Stimulated activated CD8-positive, alpha-beta memory T cell treated with anti-CD3 and anti-CD28 coated beads, Interleukin-15, amount 100 ng/mL, for 4 hours (primary cell): Measurements from ENCODE around the gene KCNJ13.
"Not testable (repeated sequence)": the region's sequence is repeated elsewhere in the genome, so short reads cannot be mapped to it uniquely, and the experiment has no call there.

Source experiments
- DNase-seq, 2 donors: peaks; one replicate each; pipeline ENCODE4 v3.0.0-alpha.2; 2020; ENCODE audit warnings: low read depth in 2 of 2

KCNJ13 gene

DNA sequence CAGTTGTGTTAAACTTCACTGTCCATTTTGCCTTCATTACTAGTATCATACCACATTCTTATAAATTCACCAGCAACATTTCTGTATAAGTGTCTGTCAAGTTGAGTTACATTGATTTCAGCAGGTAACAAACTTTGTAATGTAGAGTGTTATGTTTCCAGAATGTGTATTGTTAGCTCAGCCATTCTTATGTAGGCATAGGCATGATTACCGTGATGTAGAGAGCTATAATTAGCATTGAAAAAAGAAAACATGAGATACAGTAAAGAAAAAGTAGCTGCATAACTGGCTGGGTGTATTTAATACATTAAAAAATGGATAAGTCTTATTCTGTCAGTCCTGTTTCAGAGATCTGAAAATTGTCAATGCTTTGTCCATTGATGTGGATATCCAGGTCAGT lies 8.5 kb downstream of the KCNJ13 start:
- no peak for DNase-seq

DNA sequence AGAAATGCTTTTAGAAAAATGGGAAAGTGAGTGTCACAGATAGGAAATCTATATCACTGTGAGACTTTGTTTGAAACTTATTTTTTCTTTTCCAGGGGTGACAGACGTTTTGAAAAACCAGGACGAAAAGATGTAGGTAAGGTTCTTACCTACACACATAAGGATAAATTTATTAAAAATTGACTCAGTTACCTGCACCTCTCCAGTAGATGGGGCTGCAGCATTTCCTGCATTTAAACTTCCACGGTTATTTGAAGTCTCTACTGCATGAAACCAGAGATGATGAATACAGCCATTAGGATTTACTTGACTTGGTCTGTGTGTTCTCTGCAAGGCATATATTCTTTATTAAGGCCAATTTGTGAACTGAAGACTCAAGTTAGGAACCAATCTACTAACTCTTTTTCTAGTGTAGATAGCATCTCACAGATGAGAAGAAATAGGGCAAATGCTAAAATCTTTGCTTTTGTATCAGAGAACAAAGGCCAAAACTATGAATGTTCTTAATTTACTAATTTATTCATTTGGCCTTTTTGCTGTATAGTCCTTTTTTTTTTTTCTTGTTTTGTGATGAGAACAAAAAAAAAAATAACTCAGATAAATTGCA lies 15.0 kb downstream of the KCNJ13 start:
- DNase-seq, result peak in 1 of 2 donors; percentile 7

DNA sequence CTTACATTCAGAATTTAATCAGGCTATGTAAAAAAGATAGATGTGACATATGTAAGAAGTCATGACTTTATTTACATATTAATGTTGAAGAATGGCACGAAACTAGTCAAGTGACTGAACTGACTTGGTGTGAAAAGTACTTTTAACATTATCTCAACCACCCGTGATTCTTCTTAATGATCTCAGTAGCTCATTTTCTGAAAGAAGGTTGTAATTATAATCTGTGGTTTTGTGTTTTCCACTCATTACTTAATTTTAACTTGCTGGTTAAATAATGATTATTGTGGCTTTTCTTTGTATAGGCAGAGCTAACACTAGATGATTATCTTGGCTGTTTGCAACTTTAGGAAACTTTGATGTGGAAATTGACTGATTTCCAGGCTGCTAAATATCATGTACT lies 18.5 kb downstream of the KCNJ13 start:
- no peak for DNase-seq

DNA sequence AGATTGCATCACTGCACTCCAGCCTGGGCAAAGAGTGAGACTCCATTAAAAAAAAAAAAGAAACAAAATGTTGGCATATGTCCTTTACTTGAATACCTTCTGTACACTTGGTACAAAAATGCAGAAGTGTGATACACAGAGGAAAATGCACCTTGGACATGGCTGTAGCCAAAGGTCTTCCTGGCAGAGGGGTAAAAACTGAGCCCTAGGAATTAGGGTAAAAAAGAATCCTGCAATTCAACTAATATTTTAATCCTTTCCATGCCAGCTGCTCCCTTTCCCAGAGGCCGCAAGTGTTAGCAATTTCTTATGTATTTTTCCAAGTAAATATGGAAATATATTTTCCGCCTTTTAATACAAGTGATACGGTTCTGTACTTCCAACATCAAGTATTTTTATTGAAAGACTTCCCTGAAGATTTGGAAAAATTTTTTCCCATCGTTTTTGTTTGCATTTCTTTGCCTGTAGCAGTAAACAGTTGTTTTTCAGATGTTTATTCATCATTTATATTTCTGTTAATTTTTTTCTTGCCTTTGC lies 26.2 kb downstream of the KCNJ13 start:
- DNase-seq, result no peak

DNA sequence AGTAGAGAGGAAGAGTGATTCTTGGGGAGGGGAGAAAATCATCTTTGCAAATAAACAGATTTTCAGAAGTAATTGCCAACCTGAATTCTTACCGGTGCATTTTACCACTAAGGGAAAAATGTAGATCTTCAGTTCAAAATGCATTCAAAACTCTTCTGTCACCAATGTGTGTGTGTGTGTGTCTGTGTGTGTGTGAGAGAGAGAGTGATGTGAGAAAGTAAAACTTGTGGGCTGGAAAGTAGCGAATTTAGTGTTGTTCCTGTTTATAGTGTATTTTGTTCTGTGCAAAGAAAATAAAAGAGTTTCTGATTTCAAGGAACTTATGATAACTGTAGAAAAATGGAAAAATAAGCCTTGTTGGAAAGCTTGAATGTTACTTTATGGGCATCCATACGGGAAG lies 27.0 kb downstream of the KCNJ13 start:
- no peak for DNase-seq

DNA sequence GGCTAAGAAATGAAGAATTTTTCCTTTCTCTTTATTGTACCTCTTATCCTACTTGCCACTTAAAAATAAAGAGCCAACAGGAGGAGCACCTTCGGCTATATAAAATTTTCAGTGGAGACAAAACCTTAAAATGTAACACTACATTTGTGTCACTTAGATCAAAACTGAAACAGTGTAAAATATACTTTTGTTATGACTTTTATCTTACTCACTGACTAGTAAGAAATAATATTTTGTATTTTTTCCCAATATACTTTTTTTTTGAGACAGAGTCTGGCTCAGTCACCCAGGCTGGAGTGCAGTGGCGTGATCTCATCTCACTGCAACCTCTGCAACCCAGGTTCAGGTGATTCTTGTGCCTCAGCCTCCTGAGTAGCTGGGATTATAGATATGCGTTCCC lies 28.3 kb downstream of the KCNJ13 start:
- DNase-seq, result no peak

DNA sequence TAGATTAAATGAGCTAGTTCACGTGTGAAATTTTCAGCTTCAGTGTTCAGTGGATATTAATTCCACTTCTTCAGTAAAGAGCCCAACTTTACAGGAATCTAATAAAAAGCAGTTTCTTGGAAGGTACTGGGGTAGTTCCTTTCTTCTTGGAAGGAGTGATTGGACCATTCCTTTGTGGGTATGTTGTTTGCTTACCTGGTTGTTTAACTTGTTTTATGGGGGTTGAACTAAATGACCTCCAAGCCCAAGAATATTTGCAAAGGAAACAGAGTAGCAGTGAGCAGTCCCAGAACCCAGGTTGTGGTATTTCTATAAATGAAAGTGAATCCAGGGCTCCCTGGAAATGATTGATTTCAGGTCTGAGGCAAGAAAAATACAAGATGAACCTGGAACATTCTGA lies 31.4 kb downstream of the KCNJ13 start:
- no peak for DNase-seq

DNA sequence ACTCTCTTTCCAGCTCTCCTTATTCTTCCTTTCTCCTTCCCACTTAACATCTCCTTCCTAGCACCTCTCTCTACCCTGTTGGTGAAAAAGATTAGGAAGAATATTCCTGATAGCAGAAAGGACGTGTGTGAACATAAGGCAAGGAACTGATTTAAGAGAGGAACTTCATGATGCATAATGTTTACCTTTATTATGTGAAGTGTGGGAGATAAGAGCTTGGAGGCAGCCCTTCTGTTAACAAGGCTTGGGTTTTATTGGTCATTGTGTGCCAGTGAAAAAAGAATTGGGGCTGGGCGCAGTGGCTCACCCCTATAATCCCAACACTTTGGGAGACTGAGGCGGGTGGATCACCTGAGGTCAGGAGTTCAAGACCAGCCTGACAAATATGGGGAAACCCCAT lies 34.4 kb downstream of the KCNJ13 start:
- no peak for DNase-seq

DNA sequence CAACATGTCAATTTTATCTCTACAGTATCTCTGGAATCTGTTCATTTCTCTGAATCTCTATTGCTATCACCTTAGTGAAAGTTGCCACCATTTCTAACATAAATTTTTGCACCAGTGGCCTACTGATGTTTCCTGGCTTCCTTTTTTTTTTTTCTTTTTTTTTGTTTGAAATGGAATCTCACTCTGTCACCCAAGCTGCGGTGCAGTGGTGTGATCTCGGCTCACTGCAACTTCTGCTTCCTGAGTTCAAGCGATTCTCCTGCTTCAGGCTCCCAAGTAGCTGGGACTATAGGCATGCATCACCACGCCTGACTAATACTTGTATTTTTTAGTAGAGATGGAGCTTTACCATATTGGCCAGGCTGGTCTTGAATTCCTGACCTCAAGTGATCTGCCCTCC lies 35.1 kb downstream of the KCNJ13 start:
- no peak for DNase-seq

DNA sequence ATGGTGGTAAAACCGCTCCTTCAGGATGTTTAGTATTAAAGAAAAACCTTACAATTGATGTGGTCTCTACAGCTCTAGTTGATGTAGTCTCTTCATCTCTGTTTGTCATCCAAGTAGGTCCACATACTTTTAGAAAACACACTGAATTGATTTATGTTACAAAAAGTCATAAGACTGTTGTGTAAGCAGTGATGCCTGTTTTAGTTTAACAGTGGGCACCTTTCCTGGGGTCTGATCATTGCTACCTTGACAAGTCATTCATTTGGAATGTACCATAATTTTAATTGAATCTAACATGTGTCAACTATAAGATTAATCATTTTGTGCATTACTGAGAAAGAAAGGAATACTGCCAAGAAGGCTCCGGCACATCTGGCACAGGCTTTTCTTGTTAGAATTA lies 44.9 kb downstream of the KCNJ13 start:
- DNase-seq, result no peak

DNA sequence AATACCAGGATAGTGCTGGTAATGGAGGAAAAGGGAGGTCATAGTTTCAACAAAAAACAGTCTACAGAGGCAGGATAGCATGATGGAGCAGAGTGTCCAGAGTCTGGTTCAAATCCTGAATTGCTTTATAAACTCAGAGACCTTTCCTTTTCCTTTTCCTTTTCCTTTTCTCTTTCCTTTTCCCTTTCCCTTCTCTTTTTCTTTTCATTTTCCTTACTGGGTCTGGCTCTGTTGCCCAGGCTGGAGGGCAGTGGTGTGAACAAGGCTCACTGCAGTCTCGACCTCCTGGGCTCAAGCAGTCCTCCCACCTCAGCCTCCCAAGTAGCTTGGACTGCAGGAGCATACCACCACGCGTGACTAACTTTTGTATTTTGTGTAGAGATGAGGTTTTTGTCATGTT lies 47.6 kb downstream of the KCNJ13 start:
- DNase-seq, result no peak

DNA sequence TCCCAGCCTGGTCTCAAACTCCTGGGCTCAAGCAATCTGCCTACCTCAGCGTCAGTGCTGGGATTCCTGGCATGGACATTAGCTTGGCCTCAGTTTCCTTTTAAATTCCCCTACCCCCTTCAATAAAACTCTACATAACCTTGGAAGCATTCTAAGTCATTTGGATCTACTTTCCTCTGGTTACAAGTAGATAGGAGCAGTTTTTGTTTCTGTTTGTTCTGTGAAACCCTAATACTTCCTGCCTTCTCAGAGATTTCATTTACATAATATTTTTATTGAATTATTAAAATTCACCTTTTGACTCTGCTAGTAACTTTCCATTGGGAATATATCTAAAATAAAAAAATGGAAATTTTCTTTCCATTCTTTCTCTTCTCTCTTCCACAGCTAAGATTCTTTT lies 53.3 kb downstream of the KCNJ13 start:
- no peak for DNase-seq

DNA sequence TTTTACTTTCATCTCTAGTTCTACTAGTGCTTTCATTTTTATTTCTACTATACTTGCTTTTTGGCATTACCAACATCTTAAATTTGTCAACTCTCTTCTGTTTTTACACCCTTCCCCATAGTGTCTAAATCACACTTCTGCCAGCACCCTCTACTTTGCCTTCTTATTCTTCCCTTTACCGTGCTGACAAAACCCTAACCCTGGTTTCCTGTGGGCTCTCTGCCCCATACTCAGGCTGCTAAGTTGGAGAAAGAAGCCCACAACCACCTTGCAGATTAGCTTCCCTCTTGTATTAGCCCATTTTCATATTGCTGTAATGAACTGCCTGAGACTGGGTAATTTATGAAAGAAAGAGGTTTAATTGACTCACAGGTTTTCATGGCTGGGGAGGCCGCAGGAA lies 54.5 kb downstream of the KCNJ13 start:
- DNase-seq, result no peak

DNA sequence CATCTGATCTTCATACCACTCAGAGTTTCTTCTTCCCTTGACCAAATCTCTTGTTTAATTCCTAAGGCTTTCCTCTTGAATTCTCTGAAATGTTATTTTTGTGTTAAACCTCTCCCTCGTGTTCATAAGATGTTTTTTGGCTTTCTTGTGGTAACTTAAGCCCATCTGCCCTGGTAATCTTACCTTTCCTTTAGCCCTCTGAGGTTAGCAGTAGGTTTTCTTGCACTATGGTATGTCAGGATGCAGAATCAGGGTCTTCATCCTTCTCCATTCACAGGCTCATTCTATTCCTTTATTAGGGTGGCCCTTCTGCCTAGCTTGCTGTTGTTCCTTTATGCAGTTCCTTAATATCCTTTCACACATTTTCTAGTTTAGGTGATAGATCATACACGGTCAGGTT lies 55.1 kb downstream of the KCNJ13 start:
- DNase-seq, result no peak

DNA sequence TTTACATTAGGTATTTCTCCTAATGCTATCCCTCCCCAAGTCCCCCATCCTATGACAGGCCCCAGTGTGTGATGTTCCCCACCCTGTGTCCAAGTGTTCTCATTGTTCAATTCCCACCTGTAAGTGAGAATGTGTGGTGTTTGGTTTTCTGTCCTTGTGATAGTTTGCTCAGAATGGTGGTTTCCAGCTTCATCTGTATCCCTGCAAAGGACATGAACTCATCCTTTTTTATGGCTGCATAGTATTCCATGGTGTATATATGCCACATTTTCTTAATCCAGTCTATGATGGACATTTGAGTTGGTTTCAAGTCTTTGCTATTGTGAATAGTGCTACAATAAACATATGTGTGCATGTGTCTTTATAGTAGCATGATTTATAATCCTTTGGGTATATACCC lies 56.3 kb downstream of the KCNJ13 start:
- DNase-seq, result not testable (repeated sequence)
